8988T (cell line): ENCODE data around the gene APOL3.
"Not testable (repeated sequence)": the region's sequence is repeated elsewhere in the genome, so short reads cannot be mapped to it uniquely, and the experiment has no call there.

Source experiments
- DNase-seq: peaks from one replicate; pipeline ENCODE4 v3.0.0; 2011

Gene APOL3

GRCh38 chr22:36160499-36160942, at the start of gene APOL3:
APOL3 (minus strand) TSS chr22:36160755; CDS start chr22:36149055, 11,700 bp downstream.
- DNase-seq = no peak

- no peak for DNase-seq
These were observed 49.7 kb upstream of the APOL3 start for GRCh38 chr22:36210224-36210623.

- not testable (repeated sequence) for DNase-seq
These were observed 48.9 kb upstream of the APOL3 start for GRCh38 chr22:36209488-36209908.

- DNase-seq = no peak
These were observed 48.4 kb upstream of the APOL3 start for GRCh38 chr22:36208914-36209313.

- DNase-seq = no peak
These were observed 47.7 kb upstream of the APOL3 start for GRCh38 chr22:36208162-36208765.

- DNase-seq = no peak
These were observed 45.7 kb upstream of the APOL3 start for GRCh38 chr22:36206255-36206654.

- DNase-seq = not testable (repeated sequence)
These were observed 45.0 kb upstream of the APOL3 start for GRCh38 chr22:36205573-36205972.

- no peak for DNase-seq
These were observed 44.1 kb upstream of the APOL3 start for GRCh38 chr22:36204632-36205015.

- DNase-seq = no peak
These were observed 43.6 kb upstream of the APOL3 start for GRCh38 chr22:36204001-36204631.

GRCh38 chr22:36203441-36203840, 42.9 kb upstream of the APOL3 start:
- not testable (repeated sequence) for DNase-seq

- DNase-seq = not testable (repeated sequence)
These were observed 42.4 kb upstream of the APOL3 start for GRCh38 chr22:36202906-36203305.

- DNase-seq = no peak
These were observed 41.2 kb upstream of the APOL3 start, which contains the start of gene APOL4 for GRCh38 chr22:36201630-36202319. APOL4 (minus strand) TSS chr22:36201809; CDS start chr22:36201734, 75 bp downstream.

GRCh38 chr22:36201025-36201424, 40.5 kb upstream of the APOL3 start:
- not testable (repeated sequence) for DNase-seq

- DNase-seq = no peak
These were observed 38.5 kb upstream of the APOL3 start for GRCh38 chr22:36199001-36199551.

- DNase-seq = no peak
These were observed 38.0 kb upstream of the APOL3 start for GRCh38 chr22:36198536-36198935.

GRCh38 chr22:36197514-36198146, 37.1 kb upstream of the APOL3 start:
- no peak for DNase-seq

- no peak for DNase-seq
These were observed 36.5 kb upstream of the APOL3 start for GRCh38 chr22:36197065-36197440.

GRCh38 chr22:36196254-36197064, 35.9 kb upstream of the APOL3 start:
- DNase-seq = no peak

- peak; percentile 30 for DNase-seq
These were observed 34.4 kb upstream of the APOL3 start for GRCh38 chr22:36194971-36195370.

- DNase-seq = no peak
These were observed 33.8 kb upstream of the APOL3 start for GRCh38 chr22:36194385-36194784.

GRCh38 chr22:36193577-36193976, 33.0 kb upstream of the APOL3 start:
- DNase-seq = no peak

- DNase-seq = no peak
These were observed 32.6 kb upstream of the APOL3 start for GRCh38 chr22:36193171-36193570.
